K562 (cell line): Measurements from ENCODE around the gene CENPT. TPM values are rescaled to one million over a fixed set of nuclear protein-coding genes. Genes with fewer than 3 reads are reported as not detected.

Experiments
- ATAC-seq: fragments of 200-7000 bp; cut with Tn5 transposase; 3 replicates; pipeline ENCODE4 v1.9.1; 2020; ENCODE audit warnings: moderate library complexity
- BruUV-seq: library from RNA; stranded (reverse); fragments of 400-500 nt; replicated peaks from 2 replicates; lab custom pipeline; 2021; lab: Mats Ljungman, UMichigan
- CTCF ChIA-PET: fragments of 300-600 bp; formaldehyde crosslinking; extraction: SDS; loops from one replicate; lab custom pipeline; 2021; ENCODE audit warnings: low intra/inter-chr PET ratio; lab: Yijun Ruan, JAX
- POLR2A ChIA-PET: fragments of 300-600, 350-650 bp; sonication (Branson Sonifier 250); formaldehyde crosslinking; extraction: SDS; loops from one replicate; lab custom pipeline; 2021; ENCODE audit warnings: antibody characterized with exemption, inconsistent platforms; lab: Yijun Ruan, JAX
- DNase-seq, 4 experiments: peaks; one replicate each; pipeline versions ENCODE4 v3.0.0 to v3.0.0-alpha.2; 2011 to 2018; ENCODE audit warnings: low spot score in 3 of 4, mixed read lengths in 3 of 4; ENCODE audit errors: extremely low read depth in 1 of 4
- FAIRE-seq: peaks from 2 replicates; lab custom pipeline; 2011; peaks lifted over from hg19 to GRCh38; lab: Jason Lieb, UNC
- H2AFZ ChIP-seq: 2 replicates; pipeline ENCODE4 v1.6.0; 2011; ENCODE audit warnings: low read depth, low read length, control low read depth, inconsistent platforms
- H3K27ac ChIP-seq: fragments of 200-600 bp; 3 replicates; pipeline ENCODE4 v1.8.0; 2011; ENCODE audit warnings: low read depth, mild to moderate bottlenecking, control low read depth, inconsistent platforms, low read length, moderate library complexity, mixed read lengths; ENCODE audit errors: extremely low read depth
- H3K27me3 ChIP-seq, 2 experiments: fragments of 300-600 bp in 1 of 2; 2 replicates in 1 of 2; 3 replicates in 1 of 2; pipeline versions ENCODE4 v1.6.0 to v1.8.0; 2011; ENCODE audit warnings: inconsistent platforms in 2 of 2, low read length in 2 of 2, mild to moderate bottlenecking in 1 of 2, mixed read lengths in 1 of 2, moderate library complexity in 1 of 2; ENCODE audit not compliant: control insufficient read depth in 2 of 2, insufficient read depth in 2 of 2
- H3K36me3 ChIP-seq: fragments of 300-600 bp; 3 replicates; pipeline ENCODE4 v1.8.0; 2011; ENCODE audit warnings: mild to moderate bottlenecking, low read length, inconsistent platforms; ENCODE audit not compliant: control insufficient read depth, insufficient read depth
- H3K4me1 ChIP-seq, 2 experiments: fragments of 200-600 bp in 1 of 2; replicated peaks in 1 of 2; 2 replicates in 1 of 2; 3 replicates in 1 of 2; pipeline versions ENCODE4 v1.5.1 to v1.8.0; 2011; ENCODE audit warnings: inconsistent platforms in 2 of 2, low read length in 2 of 2, mild to moderate bottlenecking in 1 of 2, mixed read lengths in 1 of 2, moderate library complexity in 1 of 2; ENCODE audit not compliant: control insufficient read depth in 2 of 2, insufficient read depth in 2 of 2
- H3K4me2 ChIP-seq: 2 replicates; pipeline ENCODE4 v1.6.1; 2011; ENCODE audit warnings: low read length, control low read depth, inconsistent platforms, mixed read lengths; ENCODE audit not compliant: insufficient read depth
- H3K4me3 ChIP-seq: fragments of 200-600 bp; sonication (generic), shearing (Covaris generic); 2 replicates; pipeline ENCODE4 v1.5.1; 2016; ENCODE audit warnings: control low read depth, inconsistent platforms
- H3K79me2 ChIP-seq: fragments of 200-600 bp; 3 replicates; pipeline ENCODE4 v1.8.0; 2011; ENCODE audit warnings: low read length, inconsistent platforms; ENCODE audit not compliant: control insufficient read depth, insufficient read depth
- H3K9ac ChIP-seq, 2 experiments: 2 replicates each; pipeline versions ENCODE4 v1.6.0 to v1.6.1; 2011; ENCODE audit warnings: low read depth in 2 of 2, low read length in 2 of 2, control low read depth in 1 of 2, inconsistent platforms in 1 of 2, mild to moderate bottlenecking in 1 of 2, mixed read lengths in 1 of 2; ENCODE audit not compliant: insufficient read depth in 1 of 2
- H3K9me1 ChIP-seq: one replicate; pipeline ENCODE4 v1.6.0; 2011; ENCODE audit warnings: inconsistent platforms, mild to moderate bottlenecking, low read length, moderate library complexity; ENCODE audit not compliant: control insufficient read depth, insufficient read depth
- H3K9me3 ChIP-seq: replicated peaks from 2 replicates; pipeline ENCODE4 v1.5.1; 2011; ENCODE audit warnings: low read depth, low read length, inconsistent platforms; ENCODE audit not compliant: control insufficient read depth, insufficient read depth
- H4K20me1 ChIP-seq: replicated peaks from 2 replicates; pipeline ENCODE4 v1.6.1; 2011; ENCODE audit warnings: low read length, inconsistent platforms, mixed read lengths; ENCODE audit not compliant: control insufficient read depth, insufficient read depth
- ARID1B ChIP-seq: fragments of 450-650 bp; IDR thresholded peaks from 2 replicates; pipeline ENCODE4 v1.6.1; 2016; ENCODE audit warnings: antibody characterized with exemption, mild to moderate bottlenecking, inconsistent platforms
- ASH1L ChIP-seq: fragments of 450-650 bp; IDR thresholded peaks from 2 replicates; pipeline ENCODE4 v1.6.1; 2018; ENCODE audit warnings: borderline replicate concordance, mild to moderate bottlenecking, low read depth; ENCODE audit not compliant: partially characterized antibody
- BHLHE40 ChIP-seq: IDR thresholded peaks from 2 replicates; pipeline ENCODE4 v1.6.1; 2011; ENCODE audit warnings: low read length, improper control_type of control experiment
- DPF2 ChIP-seq: fragments of 450-650 bp; IDR thresholded peaks from 2 replicates; pipeline ENCODE4 v1.6.1; 2016
- EGR1 ChIP-seq: fragments of 450-650 bp; conservative IDR thresholded peaks from 2 replicates; pipeline ENCODE4 v1.6.1; 2017; ENCODE audit warnings: mild to moderate bottlenecking
- HBP1 ChIP-seq: fragments of 450-650 bp; formaldehyde crosslinking; IDR thresholded peaks from 2 replicates; pipeline ENCODE4 v1.4.0; 2022; ENCODE audit warnings: missing genetic modification characterization
- MAFF ChIP-seq: IDR thresholded peaks from 2 replicates; pipeline ENCODE4 v1.6.1; 2012; ENCODE audit warnings: low read length, improper control_type of control experiment
- MLX ChIP-seq, 2 experiments: fragments of 450-650 bp in 1 of 2; sonication (generic) in 1 of 2; formaldehyde crosslinking; conservative IDR thresholded peaks; 2 replicates each; pipeline versions ENCODE4 v1.4.0 to v1.8.1; 2020 to 2022; ENCODE audit warnings: mild to moderate bottlenecking in 1 of 2, missing genetic modification reagents in 1 of 2
- MXI1 ChIP-seq: IDR thresholded peaks from 2 replicates; pipeline ENCODE4 v1.6.1; 2011; ENCODE audit warnings: low read depth, mild to moderate bottlenecking, improper control_type of control experiment, low read length
- NRF1 ChIP-seq, 2 experiments: fragments of 450-650 bp; IDR thresholded peaks in 1 of 2; conservative IDR thresholded peaks in 1 of 2; 2 replicates each; pipeline ENCODE4 v1.6.1; 2014; ENCODE audit warnings: mild to moderate bottlenecking in 2 of 2
- POLR2H ChIP-seq: IDR thresholded peaks from 2 replicates; pipeline ENCODE4 v1.6.1; 2016; ENCODE audit warnings: missing genetic modification characterization, low read depth, mild to moderate bottlenecking, control low read depth, missing compliant biosample characterization, moderate library complexity
- SMARCA4 ChIP-seq: fragments of 450-650 bp; IDR thresholded peaks from 2 replicates; pipeline ENCODE4 v1.6.1; 2016
- SRSF7 ChIP-seq: fragments of 200-400 bp; formaldehyde crosslinking; optimal IDR thresholded peaks from 2 replicates; pipeline ENCODE3; 2017; ENCODE audit warnings: mild to moderate bottlenecking, low read depth, low read length
- TCF3 ChIP-seq: sonication (generic); formaldehyde crosslinking; IDR thresholded peaks from 2 replicates; pipeline ENCODE4 v1.4.0; 2020; ENCODE audit warnings: mild to moderate bottlenecking, missing genetic modification reagents
- WGBS: fragments of 100-300 bp; shearing (Covaris generic); methylation state at CpG from one replicate; pipeline ENCODE4 v1.1.6; 2016; ENCODE audit warnings: low coverage, mixed read lengths; ENCODE audit not compliant: insufficient coverage; ENCODE audit errors: missing lambda C conversion rate; 5-methylcytosine and 5-hydroxymethylcytosine counted together
- in situ Hi-C: fragments of 300-500 bp; cut with MboI; formaldehyde crosslinking; loops from 4 replicates; pipeline ENCODE4 v1.15.0; 2018; ENCODE audit warnings: inconsistent platforms, mixed read lengths
- intact Hi-C: fragments of 100-400 bp; cut with micrococcal nuclease; formaldehyde crosslinking; loops from 2 replicates; pipeline ENCODE4 v1.14.2; 2022
- polyA plus RNA-seq, 8 experiments: library from polyadenylated mRNA; depleted of rRNA in 4 of 8; stranded (reverse) in 5 of 8; unstranded in 3 of 8; fragments of >200 nt; fragmentation: Nextera tagmentation in 2 of 8; fragmentation: Illumina TruSeq in 1 of 8; extraction: Ambion mirVana in 2 of 8; extraction: Trizol in 1 of 8; gene quantifications; 2 replicates each; pipeline versions ENCODE4 v1.2.1 to v1.2.3, GENCODE V29; 2011 to 2014; ENCODE audit warnings: inconsistent platforms in 1 of 8, missing spikeins in 1 of 8
- total RNA-seq, 7 experiments: library from RNA; depleted of rRNA in 6 of 7; stranded (reverse); fragments of >200 nt in 6 of 7; fragmentation: Illumina TruSeq in 2 of 7; extraction: Trizol in 2 of 7; gene quantifications; 2 replicates each; pipeline versions ENCODE4 v1.2.1 to v1.2.3, GENCODE V29; 2011 to 2021; ENCODE audit warnings: low replicate concordance in 1 of 7
- TF ChIP-seq, protein P1 (sequence below), 2 experiments: fragments of 450-650 bp in 1 of 2; sonication (generic) in 1 of 2; formaldehyde crosslinking in 1 of 2; IDR thresholded peaks in 1 of 2; conservative IDR thresholded peaks in 1 of 2; 2 replicates each; pipeline versions ENCODE4 v1.6.1 to v1.8.1; 2016 to 2023; ENCODE audit warnings: mild to moderate bottlenecking in 2 of 2, moderate library complexity in 2 of 2, inconsistent platforms in 1 of 2, missing genetic modification reagents in 1 of 2
- TF ChIP-seq, protein P2 (sequence below): sonication (generic); formaldehyde crosslinking; IDR thresholded peaks from 2 replicates; pipeline ENCODE4 v1.8.0; 2022; ENCODE audit warnings: missing genetic modification reagents, mild to moderate bottlenecking, borderline replicate concordance

The CENPT gene
- total and polyA plus RNA-seq, 9 of the 15 experiments (the other 6 are each of a cell fraction or from before 2014, with no cell fraction given) = 3.6 to 94.2 (median 44.1) TPM

- Histone ChIP-seq H3K27me3 (no peaks in the 10 kb centered on the region), H4K20me1 (peaks cover 48% of the 10 kb centered on the region), H3K27ac (peak overlapping the region; percentile 61; the same call in 2 of the 3 replicates), H3K4me3 (no peak overlapping the region), H3K9ac (peak overlapping the region; percentile 28 to 57; a peak in 2 of 4 replicates), H3K4me2 (peak overlapping the region; percentile 20), H3K9me3 (no peaks in the 10 kb centered on the region), H3K9me1 (peaks cover 6% of the 10 kb centered on the region), H3K36me3 (peaks cover 62% of the 10 kb centered on the region), H3K79me2 (peaks cover 94% of the 10 kb centered on the region), H3K4me1 (peaks cover 19 to 31% of the 10 kb centered on the region in 2 experiments), H2AFZ (no peak overlapping the region)
- in situ Hi-C loops (no loop called here), intact Hi-C loops (no loop called here)
- ATAC-seq = peak; percentile 83
- POLR2A ChIA-PET = interaction anchor here (0.7 to 1.6 kb wide), 4 partner anchors 9 to 14 kb away, joined by 4 to 10 read pairs (median 6); partner anchors contain the start of genes CENPT and NUTF2
- peak; percentile 60 to 76 (median 71) for DNase-seq
- FAIRE-seq = peak; percentile 81
- CTCF ChIA-PET = no interaction called here
- BruUV-seq = no TSS peak
- 64% methylated on average over 3 of the region's 3 CpGs for WGBS
- TF ChIP-seq, protein P1, sequence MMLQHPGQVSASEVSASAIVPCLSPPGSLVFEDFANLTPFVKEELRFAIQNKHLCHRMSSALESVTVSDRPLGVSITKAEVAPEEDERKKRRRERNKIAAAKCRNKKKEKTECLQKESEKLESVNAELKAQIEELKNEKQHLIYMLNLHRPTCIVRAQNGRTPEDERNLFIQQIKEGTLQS (IDR thresholded peaks at IDR 0.05) = peak; percentile 54; the same call in 1 of the 2 replicates
- TF ChIP-seq, protein P1 (CRISPR knock-in tag; conservative IDR thresholded peaks at IDR 0.05) = no peak
- TF ChIP-seq ARID1B (peak; percentile 65), EGR1 (peak; percentile 84), MAFF (peak; percentile 13; the same call in 1 of the 2 replicates), MLX (CRISPR knock-in tag; conservative IDR thresholded peaks at IDR 0.05) (no peak), MXI1 (peak; percentile 92), POLR2H (tag) (no peak), ASH1L (no peak), NRF1 (conservative IDR thresholded peaks at IDR 0.05 in 1 of 2, IDR thresholded peaks at IDR 0.05 in 1 of 2) (peak; percentile 55 to 64), TCF3 (CRISPR knock-in tag) (peak; percentile 59; the same call in 1 of the 2 replicates), SMARCA4 (peak; percentile 55; the same call in 1 of the 2 replicates), SRSF7 (no peak), DPF2 (0 out of 2 replicates have a peak, but pooled peaks have one; percentile 42), HBP1 (CRISPR knock-in tag) (no peak), BHLHE40 (0 out of 2 replicates have a peak, but pooled peaks have one; percentile 6)
- TF ChIP-seq, protein P2, sequence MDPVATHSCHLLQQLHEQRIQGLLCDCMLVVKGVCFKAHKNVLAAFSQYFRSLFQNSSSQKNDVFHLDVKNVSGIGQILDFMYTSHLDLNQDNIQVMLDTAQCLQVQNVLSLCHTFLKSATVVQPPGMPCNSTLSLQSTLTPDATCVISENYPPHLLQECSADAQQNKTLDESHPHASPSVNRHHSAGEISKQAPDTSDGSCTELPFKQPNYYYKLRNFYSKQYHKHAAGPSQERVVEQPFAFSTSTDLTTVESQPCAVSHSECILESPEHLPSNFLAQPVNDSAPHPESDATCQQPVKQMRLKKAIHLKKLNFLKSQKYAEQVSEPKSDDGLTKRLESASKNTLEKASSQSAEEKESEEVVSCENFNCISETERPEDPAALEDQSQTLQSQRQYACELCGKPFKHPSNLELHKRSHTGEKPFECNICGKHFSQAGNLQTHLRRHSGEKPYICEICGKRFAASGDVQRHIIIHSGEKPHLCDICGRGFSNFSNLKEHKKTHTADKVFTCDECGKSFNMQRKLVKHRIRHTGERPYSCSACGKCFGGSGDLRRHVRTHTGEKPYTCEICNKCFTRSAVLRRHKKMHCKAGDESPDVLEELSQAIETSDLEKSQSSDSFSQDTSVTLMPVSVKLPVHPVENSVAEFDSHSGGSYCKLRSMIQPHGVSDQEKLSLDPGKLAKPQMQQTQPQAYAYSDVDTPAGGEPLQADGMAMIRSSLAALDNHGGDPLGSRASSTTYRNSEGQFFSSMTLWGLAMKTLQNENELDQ = 0 out of 2 replicates have a peak, but pooled peaks have one; percentile 21
Measured at GRCh38 chr16:67857547-67858233, 10.2 kb upstream of the CENPT start.
